K562 (cell line): Measurements from ENCODE around the gene INPP1. TPM values are rescaled to one million over a fixed set of nuclear protein-coding genes. Genes with fewer than 3 reads are reported as not detected.

ENCODE experiments used
- ARID1B ChIP-seq: fragments of 450-650 bp; IDR thresholded peaks from 2 replicates; pipeline ENCODE4 v1.6.1; 2016; ENCODE audit warnings: antibody characterized with exemption, mild to moderate bottlenecking, inconsistent platforms
- CHD7 ChIP-seq: fragments of 200-600 bp; sonication (generic); IDR thresholded peaks from one replicate; pipeline ENCODE4 v1.6.1; 2012; ENCODE audit warnings: mild to moderate bottlenecking, low read depth, low read length, inconsistent platforms
- RBBP5 ChIP-seq: fragments of 200-600 bp; sonication (generic); IDR thresholded peaks from 2 replicates; pipeline ENCODE4 v1.6.1; 2012; ENCODE audit warnings: borderline replicate concordance, mild to moderate bottlenecking, low read length, control low read depth, inconsistent platforms; ENCODE audit not compliant: insufficient read depth, poor library complexity, severe bottlenecking
- SIN3A ChIP-seq, 2 experiments: fragments of 150-350 bp in 1 of 2; IDR thresholded peaks; 2 replicates each; pipeline ENCODE4 v1.6.1; 2011 to 2016; ENCODE audit warnings: borderline replicate concordance in 2 of 2, low read depth in 2 of 2, low read length in 2 of 2, mild to moderate bottlenecking in 2 of 2, moderate library complexity in 2 of 2; ENCODE audit not compliant: control insufficient read depth in 1 of 2
- SMAD3 ChIP-seq: fragments of 450-650 bp; formaldehyde crosslinking; conservative IDR thresholded peaks from 2 replicates; pipeline ENCODE4 v1.4.0; 2020; ENCODE audit warnings: mild to moderate bottlenecking
- STAG1 ChIP-seq: sonication (generic); formaldehyde crosslinking; IDR thresholded peaks from 2 replicates; pipeline ENCODE4 v1.5.0; 2020; ENCODE audit warnings: missing genetic modification reagents, borderline replicate concordance
- ZNF316 ChIP-seq: fragments of 450-650 bp; IDR thresholded peaks from 2 replicates; pipeline ENCODE4 v1.6.1; 2016
- ZNF592 ChIP-seq: fragments of 450-650 bp; IDR thresholded peaks from 2 replicates; pipeline ENCODE4 v1.6.1; 2017; ENCODE audit warnings: antibody characterized with exemption, mild to moderate bottlenecking
- ZNF699 ChIP-seq: fragments of 250-450 bp; sonication (Bioruptor Pico); IDR thresholded peaks from 2 replicates; pipeline ENCODE4 v1.8.0; 2021; ENCODE audit warnings: mild to moderate bottlenecking, moderate library complexity; ENCODE audit not compliant: insufficient replicate concordance
- polyA plus RNA-seq, 8 experiments: library from polyadenylated mRNA; depleted of rRNA in 4 of 8; stranded (reverse) in 5 of 8; unstranded in 3 of 8; fragments of >200 nt; fragmentation: Nextera tagmentation in 2 of 8; fragmentation: Illumina TruSeq in 1 of 8; extraction: Ambion mirVana in 2 of 8; extraction: Trizol in 1 of 8; gene quantifications; 2 replicates each; pipeline versions ENCODE4 v1.2.1 to v1.2.3, GENCODE V29; 2011 to 2014; ENCODE audit warnings: inconsistent platforms in 1 of 8, missing spikeins in 1 of 8
- total RNA-seq, 7 experiments: library from RNA; depleted of rRNA in 6 of 7; stranded (reverse); fragments of >200 nt in 6 of 7; fragmentation: Illumina TruSeq in 2 of 7; extraction: Trizol in 2 of 7; gene quantifications; 2 replicates each; pipeline versions ENCODE4 v1.2.1 to v1.2.3, GENCODE V29; 2011 to 2021; ENCODE audit warnings: low replicate concordance in 1 of 7
- TF ChIP-seq, protein P1 (sequence below): IDR thresholded peaks from 3 replicates; pipeline ENCODE4 v1.6.1; 2011; ENCODE audit warnings: borderline replicate concordance, mild to moderate bottlenecking; ENCODE audit not compliant: insufficient read length, insufficient read depth

INPP1 gene
- total and polyA plus RNA-seq, 9 of the 15 experiments (the other 6 are each of a cell fraction or from before 2014, with no cell fraction given) = 3.7 to 11.8 (median 6.5) TPM

- TF ChIP-seq ZNF592 (0 out of 2 replicates have a peak, but pooled peaks have one; percentile 17), CHD7 (no peak), SIN3A (IDR thresholded peaks at IDR 0.05; ENCODE audit: borderline replicate concordance in 2 of 2, control insufficient read depth in 1 of 2, low read depth in 2 of 2, low read length in 2 of 2) (no peak), ARID1B (peak; percentile 90), ZNF699 (CRISPR knock-in tag) (no peak), ZNF316 (0 out of 2 replicates have a peak, but pooled peaks have one; percentile 29), RBBP5 (no peak), STAG1 (CRISPR knock-in tag) (no peak), SMAD3 (CRISPR knock-in tag) (no peak)
- TF ChIP-seq, protein P1, sequence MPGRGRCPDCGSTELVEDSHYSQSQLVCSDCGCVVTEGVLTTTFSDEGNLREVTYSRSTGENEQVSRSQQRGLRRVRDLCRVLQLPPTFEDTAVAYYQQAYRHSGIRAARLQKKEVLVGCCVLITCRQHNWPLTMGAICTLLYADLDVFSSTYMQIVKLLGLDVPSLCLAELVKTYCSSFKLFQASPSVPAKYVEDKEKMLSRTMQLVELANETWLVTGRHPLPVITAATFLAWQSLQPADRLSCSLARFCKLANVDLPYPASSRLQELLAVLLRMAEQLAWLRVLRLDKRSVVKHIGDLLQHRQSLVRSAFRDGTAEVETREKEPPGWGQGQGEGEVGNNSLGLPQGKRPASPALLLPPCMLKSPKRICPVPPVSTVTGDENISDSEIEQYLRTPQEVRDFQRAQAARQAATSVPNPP = no peak
These were observed 61.1 kb downstream of the INPP1 start (continued) for GRCh38 chr2:190404487-190404886.
